Endothelial cell (in vitro differentiated cells): ENCODE data around the gene REEP6. TPM values are rescaled to one million over a fixed set of nuclear protein-coding genes. Genes with fewer than 3 reads are reported as not detected.
A peak's percentile ranks its signal among the peaks of the same experiment; 100 is the strongest.

Source experiments
- DNase-seq: peaks from one replicate; pipeline ENCODE4 v3.0.0; 2021; ENCODE audit warnings: low spot score
- H3K27ac Mint-ChIP-seq: one replicate; pipeline ENCODE4 v1.8.0; 2021; ENCODE audit warnings: mixed read lengths, inconsistent platforms; ENCODE audit not compliant: unreplicated experiment
- H3K27me3 Mint-ChIP-seq: one replicate; pipeline ENCODE4 v1.8.0; 2021; ENCODE audit warnings: mild to moderate bottlenecking, moderate library complexity, mixed read lengths, inconsistent platforms; ENCODE audit not compliant: unreplicated experiment
- H3K36me3 Mint-ChIP-seq: one replicate; pipeline ENCODE4 v1.8.0; 2021; ENCODE audit warnings: mild to moderate bottlenecking, low read depth, mixed read lengths, inconsistent platforms; ENCODE audit not compliant: unreplicated experiment
- H3K4me1 Mint-ChIP-seq: one replicate; pipeline ENCODE4 v1.8.0; 2021; ENCODE audit warnings: mild to moderate bottlenecking, mixed read lengths, inconsistent platforms; ENCODE audit not compliant: unreplicated experiment
- H3K4me3 Mint-ChIP-seq: one replicate; pipeline ENCODE4 v1.8.0; 2021; ENCODE audit warnings: mild to moderate bottlenecking, mixed read lengths, inconsistent platforms; ENCODE audit not compliant: unreplicated experiment
- H3K9me3 Mint-ChIP-seq: one replicate; pipeline ENCODE4 v1.8.0; 2021; ENCODE audit warnings: mixed read lengths, inconsistent platforms; ENCODE audit not compliant: unreplicated experiment
- total RNA-seq: library from RNA; stranded (reverse); fragmentation: NEBNext Ultra II Directional; extraction: Animal tissue kit (Norgen Biotek cat#: 25700); gene quantifications from one replicate; pipeline ENCODE4 v1.2.1, GENCODE V29; 2021; ENCODE audit not compliant: unreplicated experiment
- TF ChIP-seq, protein P1 (sequence below): fragments of 200-600 bp; sonication (generic); IDR thresholded peaks from one replicate; pipeline ENCODE4 v1.5.0; 2021; ENCODE audit warnings: antibody characterized with exemption; ENCODE audit not compliant: unreplicated experiment

The REEP6 gene
- total RNA-seq, 1 donor from 2014 or later, result 2.3 TPM

GRCh38 chr19:1524287-1524971, 33.4 kb downstream of the REEP6 start:
- Mint-ChIP-seq H3K36me3 (peaks cover 7% of the 10 kb centered on the region), H3K4me1 (peaks cover 6% of the 10 kb centered on the region), H3K27ac (peak overlapping the region; percentile 33), H3K27me3 (peaks cover 19% of the 10 kb centered on the region), H3K4me3 (peak overlapping the region; percentile 80), H3K9me3 (no peaks in the 10 kb centered on the region)
- no peak for DNase-seq
- TF ChIP-seq, protein P1, sequence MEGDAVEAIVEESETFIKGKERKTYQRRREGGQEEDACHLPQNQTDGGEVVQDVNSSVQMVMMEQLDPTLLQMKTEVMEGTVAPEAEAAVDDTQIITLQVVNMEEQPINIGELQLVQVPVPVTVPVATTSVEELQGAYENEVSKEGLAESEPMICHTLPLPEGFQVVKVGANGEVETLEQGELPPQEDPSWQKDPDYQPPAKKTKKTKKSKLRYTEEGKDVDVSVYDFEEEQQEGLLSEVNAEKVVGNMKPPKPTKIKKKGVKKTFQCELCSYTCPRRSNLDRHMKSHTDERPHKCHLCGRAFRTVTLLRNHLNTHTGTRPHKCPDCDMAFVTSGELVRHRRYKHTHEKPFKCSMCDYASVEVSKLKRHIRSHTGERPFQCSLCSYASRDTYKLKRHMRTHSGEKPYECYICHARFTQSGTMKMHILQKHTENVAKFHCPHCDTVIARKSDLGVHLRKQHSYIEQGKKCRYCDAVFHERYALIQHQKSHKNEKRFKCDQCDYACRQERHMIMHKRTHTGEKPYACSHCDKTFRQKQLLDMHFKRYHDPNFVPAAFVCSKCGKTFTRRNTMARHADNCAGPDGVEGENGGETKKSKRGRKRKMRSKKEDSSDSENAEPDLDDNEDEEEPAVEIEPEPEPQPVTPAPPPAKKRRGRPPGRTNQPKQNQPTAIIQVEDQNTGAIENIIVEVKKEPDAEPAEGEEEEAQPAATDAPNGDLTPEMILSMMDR, result no peak

DNA sequence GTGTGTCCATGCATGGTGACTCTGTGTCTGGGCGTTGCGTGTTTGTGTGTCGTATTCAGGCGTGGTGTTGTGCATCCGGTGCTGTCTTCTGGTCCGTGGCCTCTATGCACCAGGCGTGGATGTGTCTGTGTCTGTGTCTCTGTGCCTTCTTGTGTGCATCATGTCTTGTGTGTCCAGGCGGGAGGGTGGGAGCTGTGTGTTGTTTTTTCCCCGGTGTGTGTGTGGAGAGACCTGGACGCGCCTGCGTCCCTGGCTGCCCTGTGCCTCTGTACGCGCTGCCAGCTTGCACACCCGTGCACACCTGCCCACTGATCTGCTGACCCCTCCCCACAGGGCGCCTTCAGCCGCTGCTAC, 34.0 kb downstream of the REEP6 start:
- H3K36me3 Mint-ChIP-seq, result peaks cover 7% of the 10 kb centered on the region
- no peak overlapping the region for H3K4me3 Mint-ChIP-seq
- H3K9me3 Mint-ChIP-seq, result no peaks in the 10 kb centered on the region
- DNase-seq, result no peak
- no peak overlapping the region for H3K27ac Mint-ChIP-seq
- H3K4me1 Mint-ChIP-seq, result peaks cover 6% of the 10 kb centered on the region
- H3K27me3 Mint-ChIP-seq, result peaks cover 20% of the 10 kb centered on the region
- TF ChIP-seq, protein P1, result no peak

DNA sequence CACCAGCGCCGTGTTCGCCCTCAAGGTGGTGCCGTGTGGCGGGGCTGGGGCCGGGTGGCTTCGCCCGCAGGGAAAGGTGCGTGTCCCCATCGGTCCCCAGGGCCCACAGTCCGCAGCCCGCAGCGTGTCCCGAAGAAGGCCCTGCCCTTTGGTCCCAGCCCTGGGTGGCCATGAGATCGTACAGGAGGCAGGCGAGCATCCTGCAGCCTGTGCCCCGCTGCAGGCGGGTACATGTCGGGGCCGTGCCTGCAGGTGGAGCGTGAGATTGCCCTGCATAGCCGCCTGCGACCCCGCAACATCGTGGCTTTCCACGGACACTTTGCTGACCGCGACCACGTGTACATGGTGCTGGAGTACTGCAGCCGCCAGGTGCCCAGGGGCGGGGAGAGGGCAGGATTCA, 34.4 kb downstream of the REEP6 start:
- peaks cover 6% of the 10 kb centered on the region for H3K4me1 Mint-ChIP-seq
- TF ChIP-seq, protein P1, result no peak
- H3K27me3 Mint-ChIP-seq, result peaks cover 23% of the 10 kb centered on the region
- no peak overlapping the region for H3K27ac Mint-ChIP-seq
- no peak overlapping the region for H3K4me3 Mint-ChIP-seq
- H3K36me3 Mint-ChIP-seq, result peaks cover 7% of the 10 kb centered on the region
- DNase-seq, result no peak
- H3K9me3 Mint-ChIP-seq, result no peaks in the 10 kb centered on the region

DNA sequence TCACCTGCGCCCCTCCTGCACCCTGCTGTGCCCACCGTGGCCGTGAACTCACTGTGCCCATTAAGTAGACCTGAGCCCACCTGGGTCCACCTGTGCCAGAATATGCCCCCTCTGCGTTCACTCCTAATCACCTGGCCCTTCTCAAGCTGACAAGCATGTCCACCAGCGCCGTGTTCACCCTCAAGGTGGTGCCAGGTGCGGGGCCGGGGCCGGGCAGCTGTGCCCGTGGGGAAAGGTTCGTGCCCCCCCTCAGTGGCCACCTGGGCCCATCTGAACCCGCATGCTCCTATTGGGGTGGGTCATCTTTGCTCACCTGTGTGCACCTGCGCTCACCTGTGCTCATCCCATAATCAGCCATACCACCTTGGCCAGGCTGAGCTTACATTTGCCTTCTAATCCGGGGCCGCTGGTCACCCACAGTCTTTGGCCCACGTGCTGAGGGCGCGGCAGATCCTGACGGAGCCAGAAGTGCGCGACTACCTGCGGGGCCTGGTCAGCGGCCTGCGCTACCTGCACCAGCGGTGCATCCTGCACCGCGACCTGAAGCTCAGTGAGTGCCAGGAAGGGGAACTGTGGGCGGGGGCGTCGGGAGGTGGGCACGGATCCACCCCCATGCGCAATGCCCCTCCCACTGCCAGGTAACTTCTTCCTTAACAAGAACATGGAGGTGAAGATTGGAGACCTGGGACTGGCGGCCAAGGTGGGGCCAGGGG, 35.2 kb downstream of the REEP6 start:
- Mint-ChIP-seq H3K27ac (no peak overlapping the region), H3K36me3 (peaks cover 7% of the 10 kb centered on the region), H3K4me3 (no peak overlapping the region), H3K9me3 (no peaks in the 10 kb centered on the region), H3K27me3 (peaks cover 23% of the 10 kb centered on the region), H3K4me1 (peaks cover 6% of the 10 kb centered on the region)
- no peak for DNase-seq
- TF ChIP-seq, protein P1, result no peak
